ENCODE results near the gene ATP13A3.
A peak's percentile ranks its signal among the peaks of the same experiment; 100 is the strongest.

Gene ATP13A3

DNA sequence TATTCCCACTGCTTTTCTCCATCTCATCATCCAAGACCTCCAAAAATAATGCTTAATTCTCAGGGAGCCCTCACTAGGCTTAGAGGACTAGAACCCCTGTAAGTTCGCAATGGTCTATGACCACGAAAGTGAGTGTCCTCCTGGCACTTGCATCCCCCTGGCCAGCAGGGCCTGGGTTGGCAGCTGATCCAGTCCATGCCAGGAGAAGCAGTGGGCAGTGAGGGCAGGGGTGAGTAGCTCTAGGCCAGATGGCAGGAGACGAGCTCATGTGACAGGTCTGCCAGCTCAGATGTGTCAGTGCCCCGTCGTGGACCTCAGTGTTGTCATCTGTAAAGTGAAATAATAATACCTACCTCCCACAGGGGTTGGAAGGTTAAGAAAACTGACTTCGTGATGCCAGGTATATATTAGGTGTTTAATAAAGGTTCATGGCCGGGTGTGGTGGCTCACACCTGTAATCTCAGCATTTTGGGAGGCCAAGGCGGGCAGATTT, 98.8 kb downstream of the ATP13A3 start:
- DNase-seq: no peak

DNA sequence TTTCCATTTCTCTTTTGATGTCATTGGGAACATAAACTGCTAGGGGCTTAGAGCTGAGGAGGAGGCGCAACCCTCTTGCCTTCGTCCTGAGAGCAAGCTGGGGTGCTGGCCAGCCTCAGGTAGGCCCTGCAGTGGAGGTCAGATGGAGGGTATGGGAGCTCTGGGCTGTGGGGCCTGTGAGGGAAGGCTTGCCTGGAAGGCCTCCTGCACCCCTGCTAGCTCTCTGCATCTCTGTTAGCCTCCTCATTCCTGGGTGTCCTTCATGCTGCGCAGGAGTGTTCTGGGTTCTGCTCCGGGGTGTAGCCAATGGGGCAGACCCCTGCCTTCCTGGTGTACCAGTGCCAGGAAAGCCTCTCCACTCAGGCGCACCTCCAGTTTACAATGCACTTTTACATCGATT, 99.5 kb downstream of the ATP13A3 start:
- no peak for DNase-seq

- DNase-seq: no peak
These were observed 100.2 kb downstream of the ATP13A3 start for GRCh38 chr3:194386648-194387047.

DNA sequence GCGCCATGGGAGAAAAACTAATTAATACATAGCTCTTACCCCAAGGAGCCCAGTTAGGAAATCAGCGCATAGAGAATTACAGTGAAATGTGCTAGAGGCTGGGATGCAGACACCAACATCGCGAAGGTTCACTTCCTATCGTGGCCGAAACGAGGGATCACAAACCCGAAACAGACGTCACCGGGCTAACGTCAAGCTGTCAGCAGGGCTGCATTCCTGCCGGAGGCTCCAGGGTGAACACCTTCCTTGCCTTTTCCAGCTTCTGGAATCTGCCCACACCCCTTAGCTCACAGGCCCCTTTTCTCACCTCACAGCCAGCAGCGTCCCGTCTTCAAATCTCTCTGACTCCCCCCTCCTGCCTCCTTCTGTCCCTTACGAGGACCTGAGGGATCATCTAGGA, 100.7 kb downstream of the ATP13A3 start:
- DNase-seq: no peak

GRCh38 chr3:194384569-194385001, 102.2 kb downstream of the ATP13A3 start:
- no peak for DNase-seq

- DNase-seq: no peak
These were observed 102.6 kb downstream of the ATP13A3 start for GRCh38 chr3:194384156-194384555.

GRCh38 chr3:194383276-194383940, 103.4 kb downstream of the ATP13A3 start:
- no peak for DNase-seq

GRCh38 chr3:194382892-194383223, 103.9 kb downstream of the ATP13A3 start:
- DNase-seq: no peak

DNA sequence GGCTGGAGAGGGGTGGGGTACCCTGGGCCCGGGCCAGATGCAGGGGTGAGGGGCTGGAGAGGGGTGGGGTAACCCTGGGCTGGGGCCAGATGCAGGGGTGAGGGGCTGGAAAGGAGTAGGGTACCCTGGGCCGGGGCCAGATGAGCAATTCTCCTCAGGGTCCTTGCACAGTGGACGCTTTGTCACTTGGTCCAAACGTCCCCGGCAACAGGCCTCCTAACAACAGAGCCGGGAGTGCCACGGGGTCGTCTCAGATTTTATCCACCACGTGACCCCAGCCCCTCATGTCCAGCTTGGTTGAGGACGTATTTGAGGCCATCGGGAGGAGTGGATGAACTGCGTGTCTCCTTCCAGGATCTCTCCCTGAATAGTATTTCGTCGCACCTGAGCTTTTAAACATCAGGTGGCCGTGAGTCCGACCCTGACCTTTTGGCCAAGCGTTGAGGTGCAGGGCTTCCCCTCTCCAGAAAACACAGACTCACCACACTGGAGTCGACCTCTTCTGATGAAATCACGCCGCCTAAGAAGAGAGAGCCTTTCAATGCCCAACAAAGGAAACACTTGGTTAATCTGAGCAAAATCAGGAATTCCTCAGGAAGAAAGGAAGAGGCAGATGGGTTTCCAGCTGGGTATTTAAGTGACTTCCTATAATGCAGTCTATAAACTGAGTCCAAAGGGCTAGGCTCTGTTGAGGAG, 104.5 kb downstream of the ATP13A3 start:
- no peak for DNase-seq

DNA sequence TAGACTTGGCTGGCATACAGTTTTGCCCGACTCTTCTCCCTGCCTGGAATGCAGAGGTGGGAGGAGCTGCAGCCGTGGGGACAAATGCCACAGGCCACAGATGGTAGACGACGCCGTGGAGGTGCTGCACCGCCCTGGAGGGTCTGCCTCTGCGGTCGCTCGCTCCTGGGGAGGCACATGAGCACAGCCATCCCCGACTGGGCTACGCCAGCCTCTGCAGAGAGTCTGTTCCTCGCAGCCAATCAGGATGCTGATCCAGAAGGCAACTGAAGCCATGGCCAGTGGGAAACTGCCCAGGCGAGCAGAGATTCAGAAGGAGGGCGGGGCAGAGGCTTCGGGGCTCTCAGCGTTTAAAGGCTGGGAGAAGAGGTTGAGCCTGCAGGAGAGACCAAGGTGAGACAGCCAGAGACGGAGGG, 105.3 kb downstream of the ATP13A3 start:
- DNase-seq: peak; percentile 57

DNA sequence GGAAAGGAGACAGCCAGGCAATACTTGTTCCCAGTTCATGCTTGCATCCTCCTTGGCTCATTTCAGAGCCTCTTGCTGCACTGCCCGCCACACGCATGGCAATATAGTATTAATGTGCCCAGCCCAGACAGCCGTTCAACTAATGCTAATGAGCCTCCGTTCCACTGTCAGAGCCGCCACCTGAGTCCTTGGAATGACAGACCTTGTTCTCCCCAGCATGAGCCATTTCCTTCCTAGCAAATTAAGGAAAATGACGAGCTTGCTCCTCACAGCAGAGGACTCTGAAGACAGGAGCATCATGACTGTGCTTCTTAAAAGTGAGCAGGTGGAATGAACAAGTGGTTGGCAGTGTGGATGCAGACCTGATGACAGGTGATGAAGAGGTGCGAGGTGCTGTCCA, 106.5 kb downstream of the ATP13A3 start:
- DNase-seq: no peak

DNA sequence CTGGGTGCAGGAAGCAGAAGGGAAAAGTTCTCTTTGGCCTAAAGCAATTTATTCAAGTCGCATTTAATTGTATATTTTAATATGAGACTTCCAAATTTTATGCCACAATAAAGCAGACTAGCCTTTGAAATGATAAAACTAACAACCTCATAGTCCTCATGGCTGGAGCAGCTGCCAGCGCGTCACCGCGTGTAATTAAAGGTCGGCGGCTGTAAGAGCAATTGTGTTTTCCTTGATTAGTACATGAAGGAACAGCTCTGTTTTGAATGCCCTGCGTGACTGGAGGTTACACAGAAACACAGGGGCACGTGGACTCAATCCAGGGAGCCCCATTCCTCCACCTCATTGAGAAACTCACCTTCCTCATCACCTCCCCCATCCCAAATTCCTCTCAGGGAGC, 107.2 kb downstream of the ATP13A3 start:
- DNase-seq: no peak

GRCh38 chr3:194379231-194379630, 107.6 kb downstream of the ATP13A3 start:
- DNase-seq: no peak

GRCh38 chr3:194377708-194378107, 109.1 kb downstream of the ATP13A3 start:
- no peak for DNase-seq

GRCh38 chr3:194376241-194376560, 110.6 kb downstream of the ATP13A3 start:
- DNase-seq: no peak

DNA sequence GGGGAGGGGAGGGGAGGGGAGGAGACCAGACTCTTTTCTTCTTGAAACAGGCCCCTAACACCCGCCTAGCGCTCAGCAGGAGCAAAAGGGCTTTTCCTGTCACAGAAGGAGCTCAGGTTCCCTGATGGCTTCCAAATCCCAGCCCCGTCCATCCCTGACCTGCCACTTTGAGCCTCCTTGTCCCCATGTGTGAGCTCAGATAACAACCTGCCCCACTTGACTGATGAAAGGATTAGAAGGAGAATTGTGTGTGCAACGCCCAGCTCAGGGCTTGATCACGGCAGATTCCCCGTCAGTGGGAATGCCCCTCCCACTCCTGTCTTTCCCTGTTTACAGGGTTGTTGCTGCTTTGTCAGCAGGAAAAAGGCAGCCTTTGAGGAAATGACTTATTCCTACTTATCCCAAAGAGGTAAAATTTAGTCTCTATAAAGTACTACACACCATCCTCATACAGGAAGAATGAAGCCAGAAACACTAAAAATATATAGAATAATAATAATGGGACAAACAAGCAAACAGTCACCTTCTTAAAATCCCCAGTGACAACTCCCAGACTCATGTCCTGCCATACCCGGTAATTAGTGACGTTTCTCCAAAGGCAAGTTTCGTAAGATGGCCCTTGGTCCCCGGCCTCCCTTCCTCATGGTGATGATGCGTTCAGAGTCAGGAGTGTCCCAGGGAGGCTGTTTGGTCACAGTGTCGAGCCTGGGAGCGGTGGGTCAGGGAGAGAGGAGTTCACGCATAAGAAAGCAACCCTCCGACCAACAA, 111.1 kb downstream of the ATP13A3 start:
- peak; percentile 64 for DNase-seq

- DNase-seq: no peak
These were observed 111.9 kb downstream of the ATP13A3 start for GRCh38 chr3:194374935-194375334.

GRCh38 chr3:194373899-194374298, 112.9 kb downstream of the ATP13A3 start:
- DNase-seq: no peak

DNA sequence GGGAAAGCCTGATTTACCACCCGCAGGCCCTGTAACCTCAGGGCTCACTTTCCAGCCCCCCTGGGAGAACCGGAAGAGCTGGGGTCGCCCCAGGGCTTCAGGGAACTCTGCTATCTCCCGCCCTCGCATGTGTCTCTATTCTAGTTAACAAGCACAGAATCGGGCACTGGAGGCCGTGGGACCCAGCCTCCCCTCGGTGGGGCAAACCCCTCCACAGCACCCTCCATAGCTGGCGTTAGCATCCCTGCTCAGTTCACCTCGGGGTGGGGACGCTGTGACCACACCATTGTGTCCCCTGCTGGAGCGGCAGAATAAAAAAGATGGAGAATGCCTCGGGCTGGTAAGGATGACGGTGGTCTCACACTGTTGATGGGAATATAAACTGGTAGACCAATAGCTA, 113.8 kb downstream of the ATP13A3 start:
- DNase-seq: no peak

- DNase-seq: no peak
These were observed 116.0 kb downstream of the ATP13A3 start for GRCh38 chr3:194370753-194371152.

GRCh38 chr3:194369522-194370279, 117.1 kb downstream of the ATP13A3 start, which contains the start of gene LRRC15:
LRRC15 (minus strand) TSS chr3:194369743; CDS start chr3:194361043, 8,700 bp downstream.
- DNase-seq: no peak

- no peak for DNase-seq
These were observed 117.9 kb downstream of the ATP13A3 start for GRCh38 chr3:194368918-194369317.

Data from NCI-H510A (cell line).